Caco-2 (cell line): ENCODE data around the gene DGKB. TPM values are rescaled to one million over a fixed set of nuclear protein-coding genes. Genes with fewer than 3 reads are reported as not detected.

Source experiments
- BruUV-seq: library from RNA; stranded (reverse); fragments of 400-500 nt; replicated peaks from 2 replicates; lab custom pipeline; 2021; lab: Mats Ljungman, UMichigan
- CTCF ChIA-PET: fragments of 300-600 bp; sonication (Branson Sonifier 250); formaldehyde crosslinking; loops from one replicate; lab custom pipeline; 2022; ENCODE audit warnings: antibody characterized with exemption; lab: Charles Lee
- POLR2A ChIA-PET: fragments of 300-600 bp; sonication (Branson Sonifier 250); formaldehyde crosslinking; loops from one replicate; lab custom pipeline; 2022; ENCODE audit warnings: antibody characterized with exemption; lab: Charles Lee
- DNase-seq, 2 experiments: peaks; one replicate each; pipeline versions ENCODE4 v3.0.0 to v3.0.0-alpha.2; 2020 to 2022
- H3K27me3 ChIP-seq: replicated peaks from 2 replicates; pipeline ENCODE4 v1.6.0; 2011; ENCODE audit warnings: low read length; ENCODE audit not compliant: control insufficient read depth, insufficient read depth
- H3K36me3 ChIP-seq: 2 replicates; pipeline ENCODE4 v1.5.1; 2011; ENCODE audit warnings: low read length; ENCODE audit not compliant: control insufficient read depth, insufficient read depth
- H3K4me1 ChIP-seq: fragments of 250-450 bp; sonication (Bioruptor Pico); 2 replicates; pipeline ENCODE4 v1.5.1; 2020; ENCODE audit warnings: mild to moderate bottlenecking
- H3K4me3 ChIP-seq: 2 replicates; pipeline ENCODE4 v1.5.1; 2011; ENCODE audit warnings: low read depth, mild to moderate bottlenecking, control low read depth, low read length
- H3K9me3 ChIP-seq: fragments of 250-450 bp; sonication (Bioruptor Pico); 2 replicates; pipeline ENCODE4 v1.5.1; 2020; ENCODE audit warnings: mild to moderate bottlenecking, moderate library complexity
- H3K27ac Mint-ChIP-seq: one replicate; pipeline ENCODE4 v1.8.0; 2022; ENCODE audit warnings: mixed read lengths; ENCODE audit not compliant: unreplicated experiment
- H3K27me3 Mint-ChIP-seq: one replicate; pipeline ENCODE4 v1.8.0; 2022; ENCODE audit warnings: mixed read lengths; ENCODE audit not compliant: insufficient read depth, unreplicated experiment
- H3K36me3 Mint-ChIP-seq: one replicate; pipeline ENCODE4 v1.8.0; 2022; ENCODE audit warnings: mild to moderate bottlenecking, mixed read lengths; ENCODE audit not compliant: insufficient read depth, unreplicated experiment
- H3K4me1 Mint-ChIP-seq: one replicate; pipeline ENCODE4 v1.8.0; 2022; ENCODE audit warnings: low read depth, mixed read lengths; ENCODE audit not compliant: unreplicated experiment
- H3K4me3 Mint-ChIP-seq: one replicate; pipeline ENCODE4 v1.8.0; 2022; ENCODE audit warnings: mild to moderate bottlenecking, moderate library complexity, mixed read lengths; ENCODE audit not compliant: unreplicated experiment
- H3K9me3 Mint-ChIP-seq: one replicate; pipeline ENCODE4 v1.8.0; 2022; ENCODE audit warnings: mixed read lengths; ENCODE audit not compliant: unreplicated experiment
- CTCF ChIP-seq, 2 experiments: fragments of 200-600 bp in 1 of 2; IDR thresholded peaks; 1 replicate in 1 of 2; 2 replicates in 1 of 2; pipeline versions ENCODE4 v1.5.1 to v1.8.0; 2011 to 2022; ENCODE audit warnings: antibody characterized with exemption in 1 of 2, control low read depth in 1 of 2, inconsistent platforms in 1 of 2, low read depth in 1 of 2, low read length in 1 of 2, mild to moderate bottlenecking in 1 of 2, moderate library complexity in 1 of 2; ENCODE audit not compliant: insufficient read depth in 1 of 2, severe bottlenecking in 1 of 2, unreplicated experiment in 1 of 2
- intact Hi-C: fragments of 100-400 bp; cut with micrococcal nuclease; formaldehyde crosslinking; loops from one replicate; pipeline ENCODE4 v1.10.0; 2022; ENCODE audit not compliant: unreplicated experiment
- total RNA-seq: library from RNA; stranded (reverse); gene quantifications from 2 replicates; pipeline ENCODE4 v1.2.3, GENCODE V29; 2022

DGKB gene
- total RNA-seq, 1 experiment from 2014 or later: 0.39 TPM

DNA sequence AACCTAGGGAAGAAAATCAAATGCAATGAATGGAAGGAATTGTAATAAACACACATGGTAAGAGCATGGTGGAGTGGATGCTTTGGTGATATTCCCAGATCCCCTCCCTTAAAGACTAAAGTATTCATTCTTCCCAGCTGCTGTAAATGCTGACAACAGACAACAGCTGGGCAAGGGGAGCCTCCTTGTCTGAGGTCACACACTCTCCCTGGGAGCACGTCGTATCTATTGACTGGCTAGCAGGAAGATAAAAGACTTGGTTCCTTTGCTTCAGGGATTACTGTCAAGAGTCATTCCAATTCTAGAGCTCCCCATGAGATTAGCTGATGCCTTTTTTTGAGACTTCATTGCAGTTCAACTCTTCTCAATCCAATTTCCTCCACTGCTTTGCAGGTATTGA, 469.6 kb downstream of the DGKB start:
- no peaks in the 10 kb centered on the region for H3K36me3 ChIP-seq
- H3K27me3 ChIP-seq: no peaks in the 10 kb centered on the region
- no peak for DNase-seq
- H3K9me3 ChIP-seq: no peaks in the 10 kb centered on the region
- H3K4me3 ChIP-seq: no peak overlapping the region
- Mint-ChIP-seq H3K27me3 (no peaks in the 10 kb centered on the region), H3K9me3 (no peaks in the 10 kb centered on the region), H3K36me3 (no peaks in the 10 kb centered on the region), H3K27ac (no peak overlapping the region), H3K4me3 (no peak overlapping the region), H3K4me1 (no peaks in the 10 kb centered on the region)
- TF ChIP-seq CTCF (IDR thresholded peaks at IDR 0.05; ENCODE audit: insufficient read depth in 1 of 2, low read depth in 1 of 2, low read length in 1 of 2, severe bottlenecking in 1 of 2, unreplicated experiment in 1 of 2): no peak
- CTCF ChIA-PET: no interaction called here
- BruUV-seq: no TSS peak
- POLR2A ChIA-PET: no interaction called here
- no peaks in the 10 kb centered on the region for H3K4me1 ChIP-seq
- intact Hi-C loops: no loop called here

DNA sequence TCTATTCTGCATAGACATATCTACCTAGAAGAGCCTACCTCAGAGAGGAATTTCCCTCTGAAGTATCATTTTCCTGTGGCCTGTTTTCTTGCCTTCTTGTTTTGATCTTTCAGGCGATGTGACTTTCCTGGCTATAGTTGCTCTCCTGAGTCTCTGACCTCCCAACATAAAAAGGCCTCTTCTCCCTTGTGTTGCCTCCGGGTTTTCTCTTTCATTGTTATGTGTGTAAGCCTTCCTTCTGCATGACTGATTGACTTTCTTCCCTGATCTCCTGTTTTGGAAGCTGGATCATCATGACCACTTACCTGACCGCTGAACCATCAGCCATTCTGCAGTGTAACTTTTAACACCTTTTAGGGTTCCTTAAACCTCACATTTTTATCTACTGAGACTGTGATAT, 471.6 kb downstream of the DGKB start:
- DNase-seq: no peak
- no peak overlapping the region for H3K27ac Mint-ChIP-seq
- no peaks in the 10 kb centered on the region for H3K36me3 Mint-ChIP-seq
- H3K4me1 Mint-ChIP-seq: no peaks in the 10 kb centered on the region
- H3K4me3 Mint-ChIP-seq: no peak overlapping the region
- BruUV-seq: no TSS peak
- CTCF ChIA-PET: no interaction called here
- H3K9me3 ChIP-seq: no peaks in the 10 kb centered on the region
- no peaks in the 10 kb centered on the region for H3K9me3 Mint-ChIP-seq
- TF ChIP-seq CTCF (IDR thresholded peaks at IDR 0.05; ENCODE audit: insufficient read depth in 1 of 2, low read depth in 1 of 2, low read length in 1 of 2, severe bottlenecking in 1 of 2, unreplicated experiment in 1 of 2): no peak
- POLR2A ChIA-PET: no interaction called here
- H3K27me3 Mint-ChIP-seq: no peaks in the 10 kb centered on the region
- H3K4me1 ChIP-seq: no peaks in the 10 kb centered on the region
- intact Hi-C loops: no loop called here
- H3K36me3 ChIP-seq: no peaks in the 10 kb centered on the region
- H3K4me3 ChIP-seq: no peak overlapping the region
- no peaks in the 10 kb centered on the region for H3K27me3 ChIP-seq

DNA sequence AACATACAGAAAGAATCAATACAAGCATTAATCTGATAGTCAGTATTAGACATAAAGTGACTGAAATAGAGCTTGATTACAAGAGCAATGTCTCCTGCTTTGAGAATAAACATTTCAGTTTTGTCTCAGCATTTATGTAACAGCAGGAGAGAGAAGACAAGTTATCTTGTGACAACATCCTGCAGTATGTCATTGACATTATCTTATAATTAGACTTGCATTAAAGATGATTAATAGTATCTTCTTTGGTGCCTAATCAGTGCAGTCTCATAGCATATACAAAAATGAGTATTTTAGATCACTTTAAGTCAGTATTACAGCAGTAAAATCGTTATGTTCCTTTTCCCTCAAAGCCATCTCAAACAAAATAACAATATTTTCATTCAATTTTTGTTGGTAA, 477.0 kb downstream of the DGKB start:
- H3K27me3 Mint-ChIP-seq: no peaks in the 10 kb centered on the region
- no peaks in the 10 kb centered on the region for H3K4me1 Mint-ChIP-seq
- no peak overlapping the region for H3K27ac Mint-ChIP-seq
- no peak for TF ChIP-seq CTCF (IDR thresholded peaks at IDR 0.05; ENCODE audit: insufficient read depth in 1 of 2, low read depth in 1 of 2, low read length in 1 of 2, severe bottlenecking in 1 of 2, unreplicated experiment in 1 of 2)
- H3K9me3 ChIP-seq: no peaks in the 10 kb centered on the region
- ChIA-PET POLR2A (no interaction called here), CTCF (no interaction called here)
- intact Hi-C loops: no loop called here
- DNase-seq: no peak
- no peaks in the 10 kb centered on the region for H3K27me3 ChIP-seq
- no peaks in the 10 kb centered on the region for H3K4me1 ChIP-seq
- no peaks in the 10 kb centered on the region for H3K9me3 Mint-ChIP-seq
- H3K36me3 Mint-ChIP-seq: no peaks in the 10 kb centered on the region
- H3K4me3 ChIP-seq: no peak overlapping the region
- H3K4me3 Mint-ChIP-seq: no peak overlapping the region
- H3K36me3 ChIP-seq: no peaks in the 10 kb centered on the region
- no TSS peak for BruUV-seq
